ENCODE measurements around the gene MSANTD1. TPM values are rescaled to one million over a fixed set of nuclear protein-coding genes. Genes with fewer than 3 reads are reported as not detected.

The MSANTD1 gene
- total RNA-seq, 2 donors from 2014 or later: 0.40 to 1.3 TPM

GRCh38 chr4:3237712-3238560, 11.0 kb upstream of the MSANTD1 start:
- Histone ChIP-seq H3K4me1 (no peaks in the 10 kb centered on the region), H3K9ac (ENCODE audit: low read depth in 2 of 2, low read length in 2 of 2) (no peak overlapping the region), H3K27ac (no peak overlapping the region), H3K4me3 (no peak overlapping the region), H3K9me3 (no peaks in the 10 kb centered on the region), H3K36me3 (no peaks in the 10 kb centered on the region), H3K27me3 (no peaks in the 10 kb centered on the region)
- intact Hi-C loops (cut with DNase I): no loop called here
- DNase-seq: no peak
- no peak for TF ChIP-seq CTCF (IDR thresholded peaks at IDR 0.05)

GRCh38 chr4:3238721-3239120, 10.2 kb upstream of the MSANTD1 start:
- no peak overlapping the region for H3K9ac ChIP-seq (ENCODE audit: low read depth in 2 of 2, low read length in 2 of 2)
- intact Hi-C loops (cut with DNase I): no loop called here
- no peaks in the 10 kb centered on the region for H3K27me3 ChIP-seq
- no peaks in the 10 kb centered on the region for H3K4me1 ChIP-seq
- no peak for TF ChIP-seq CTCF (IDR thresholded peaks at IDR 0.05)
- H3K9me3 ChIP-seq: no peaks in the 10 kb centered on the region
- no peak for DNase-seq
- H3K4me3 ChIP-seq: no peak overlapping the region
- H3K36me3 ChIP-seq: no peaks in the 10 kb centered on the region
- H3K27ac ChIP-seq: no peak overlapping the region

GRCh38 chr4:3239303-3239702, 9.7 kb upstream of the MSANTD1 start:
- no peak overlapping the region for H3K4me3 ChIP-seq
- TF ChIP-seq CTCF (IDR thresholded peaks at IDR 0.05): no peak
- intact Hi-C loops (cut with DNase I): no loop called here
- H3K27me3 ChIP-seq: no peaks in the 10 kb centered on the region
- no peaks in the 10 kb centered on the region for H3K4me1 ChIP-seq
- no peaks in the 10 kb centered on the region for H3K9me3 ChIP-seq
- H3K9ac ChIP-seq (ENCODE audit: low read depth in 2 of 2, low read length in 2 of 2): no peak overlapping the region
- H3K27ac ChIP-seq: no peak overlapping the region
- H3K36me3 ChIP-seq: no peaks in the 10 kb centered on the region
- no peak for DNase-seq

GRCh38 chr4:3239998-3240920, 8.7 kb upstream of the MSANTD1 start:
- H3K9ac ChIP-seq (ENCODE audit: low read depth in 2 of 2, low read length in 2 of 2): no peak overlapping the region
- H3K9me3 ChIP-seq: no peaks in the 10 kb centered on the region
- DNase-seq: no peak
- no peak for TF ChIP-seq CTCF (IDR thresholded peaks at IDR 0.05)
- no peak overlapping the region for H3K4me3 ChIP-seq
- H3K27me3 ChIP-seq: no peaks in the 10 kb centered on the region
- intact Hi-C loops (cut with DNase I): no loop called here
- H3K4me1 ChIP-seq: no peaks in the 10 kb centered on the region
- H3K36me3 ChIP-seq: no peaks in the 10 kb centered on the region
- H3K27ac ChIP-seq: no peak overlapping the region

GRCh38 chr4:3240936-3241522, 7.9 kb upstream of the MSANTD1 start:
- no peak overlapping the region for H3K9ac ChIP-seq (ENCODE audit: low read depth in 2 of 2, low read length in 2 of 2)
- H3K27ac ChIP-seq: no peak overlapping the region
- no peaks in the 10 kb centered on the region for H3K36me3 ChIP-seq
- H3K27me3 ChIP-seq: no peaks in the 10 kb centered on the region
- H3K4me3 ChIP-seq: no peak overlapping the region
- H3K9me3 ChIP-seq: no peaks in the 10 kb centered on the region
- intact Hi-C loops (cut with DNase I): no loop called here
- DNase-seq: no peak
- TF ChIP-seq CTCF (IDR thresholded peaks at IDR 0.05): no peak
- no peaks in the 10 kb centered on the region for H3K4me1 ChIP-seq

All from colonic mucosa (tissue), 4 donors.